K562 treated with DMSO at 1 percent for 48 hours (cell line): Measurements from ENCODE around the gene LBHD2. TPM values are rescaled to one million over a fixed set of nuclear protein-coding genes. Genes with fewer than 3 reads are reported as not detected.

Experiments used
- total RNA-seq: library from RNA; unstranded; fragments of 300-600 nt; gene quantifications from 2 replicates; pipeline ENCODE4 v1.2.3, GENCODE V29; 2022; ENCODE audit warnings: low replicate concordance; ENCODE audit errors: extremely low read depth

LBHD2 gene
- total RNA-seq, result not detected in 2 replicates

GRCh38 chr14:103084021-103084919, at the start of gene LBHD2:
LBHD2 (plus strand) TSS chr14:103084210; CDS start chr14:103086013, 1,803 bp downstream.

GRCh38 chr14:103057372-103058163, 26.4 kb upstream of the LBHD2 start, which contains the start of gene CDC42BPB:
CDC42BPB (minus strand) TSS chr14:103057549; CDS start chr14:103057173, 376 bp downstream.

GRCh38 chr14:103094406-103095209, 10.6 kb downstream of the LBHD2 start, which contains the start of gene EXOC3L4:
EXOC3L4 (plus strand) TSS chr14:103094725; CDS start chr14:103100220, 5,495 bp downstream.

GRCh38 chr14:103122947-103123633, 39.1 kb downstream of the LBHD2 start, which contains the start of gene TNFAIP2:
TNFAIP2 (plus strand) TSS chr14:103123461; CDS start chr14:103126458, 2,997 bp downstream.

Other genes with a start within 250 kb of the LBHD2 start
- not detected in 2 replicates for gene AMN, start 161.5 kb upstream of the LBHD2 start, total RNA-seq
- not detected in 2 replicates for gene CDC42BPB, start 26.7 kb upstream of the LBHD2 start, total RNA-seq
- gene EXOC3L4, start 10.5 kb downstream of the LBHD2 start, total RNA-seq, result not detected in 2 replicates
- gene TNFAIP2, start 39.3 kb downstream of the LBHD2 start, total RNA-seq, result not detected in 2 replicates